Right lobe of liver (tissue), 6 donors: ENCODE measurements around the gene TAF8. TPM values are rescaled to one million over a fixed set of nuclear protein-coding genes. Genes with fewer than 3 reads are reported as not detected.
A peak's percentile ranks its signal among the peaks of the same experiment; 100 is the strongest.
"Not testable (repeated sequence)": the region's sequence is repeated elsewhere in the genome, so short reads cannot be mapped to it uniquely, and the experiment has no call there.

Source experiments
- ATAC-seq, 4 donors: fragments of 200-7000 bp; cut with Tn5 transposase; one replicate each; pipeline ENCODE4 v1.9.1; 2020; ENCODE audit warnings: mild to moderate bottlenecking in 4 of 4, moderate library complexity in 4 of 4
- DNase-seq, 3 donors: peaks; one replicate each; pipeline ENCODE4 v3.0.0-alpha.2; 2020
- H3K27ac ChIP-seq, 3 donors: fragments of 200-600 bp; one replicate each; pipeline ENCODE4 v1.8.0; 2022
- H3K27me3 ChIP-seq, 2 donors: fragments of 200-600 bp; one replicate each; pipeline ENCODE4 v1.8.0; 2022
- H3K36me3 ChIP-seq, 4 donors: fragments of 200-600 bp; sonication (generic) in 1 of 4; one replicate each; pipeline versions ENCODE4 v1.5.1 to v1.8.0; 2017 to 2022; ENCODE audit warnings: control low read depth in 1 of 4
- H3K4me1 ChIP-seq, 4 donors: fragments of 200-600 bp; sonication (generic) in 1 of 4; one replicate each; pipeline versions ENCODE4 v1.5.1 to v1.8.0; 2017 to 2022; ENCODE audit warnings: control low read depth in 1 of 4
- H3K4me3 ChIP-seq, 3 donors: fragments of 200-600 bp; one replicate each; pipeline ENCODE4 v1.8.0; 2022
- H3K9me3 ChIP-seq, 4 donors: fragments of 200-600 bp; sonication (generic) in 1 of 4; one replicate each; pipeline versions ENCODE4 v1.5.1 to v1.8.0; 2017 to 2022; ENCODE audit warnings: control low read depth in 1 of 4
- POLR2A ChIP-seq: fragments of 450-650 bp; IDR thresholded peaks from one replicate; pipeline ENCODE4 v1.6.1; 2017; ENCODE audit warnings: antibody characterized with exemption, mild to moderate bottlenecking
- WGBS: methylation state at CpG from one replicate; pipeline ENCODE4 v1.1.6; 2018; ENCODE audit warnings: low coverage, low lambda C conversion rate; ENCODE audit not compliant: insufficient coverage; ENCODE audit errors: missing lambda C conversion rate; 5-methylcytosine and 5-hydroxymethylcytosine counted together
- intact Hi-C, 2 donors: fragments of 100-400 bp; cut with DNase I; formaldehyde crosslinking; loops; one replicate each; pipeline versions ENCODE4 v1.11.2 to v1.14.1; 2022
- long read RNA-seq: library from polyadenylated mRNA; unstranded; transcript quantifications from one replicate; pipeline ENCODE4 v2.0.0, GENCODE V29; 2019
- total RNA-seq, 6 experiments: library from RNA; depleted of rRNA in 2 of 6; stranded (reverse); fragments of >200 nt in 2 of 6; fragmentation: NEBNext Ultra II Directional in 3 of 6; extraction: Animal tissue kit (Norgen Biotek cat#: 25700) in 3 of 6; gene quantifications; one replicate each; pipeline versions ENCODE4 v1.1.0 to v1.2.4, GENCODE V29; 2016 to 2023
- TF ChIP-seq, protein P1 (sequence below), 4 donors: fragments of 200-600 bp in 3 of 4; fragments of 450-650 bp in 1 of 4; IDR thresholded peaks; one replicate each; pipeline versions ENCODE4 v1.5.1 to v1.8.0; 2016 to 2022; ENCODE audit warnings: antibody characterized with exemption in 4 of 4, mild to moderate bottlenecking in 2 of 4
- donor health status: DM: no; HTN: yes; CAD: no.
- donor health status: DM: no; HTN: no; CAD: no.
- donor health status: DM: no; HTN: no; CAD: no.
- donor health status: DM: no; HTN: yes; CAD: no.
- donor health status: DM: no; HTN: yes; CAD: no.

TAF8 gene, protein sequence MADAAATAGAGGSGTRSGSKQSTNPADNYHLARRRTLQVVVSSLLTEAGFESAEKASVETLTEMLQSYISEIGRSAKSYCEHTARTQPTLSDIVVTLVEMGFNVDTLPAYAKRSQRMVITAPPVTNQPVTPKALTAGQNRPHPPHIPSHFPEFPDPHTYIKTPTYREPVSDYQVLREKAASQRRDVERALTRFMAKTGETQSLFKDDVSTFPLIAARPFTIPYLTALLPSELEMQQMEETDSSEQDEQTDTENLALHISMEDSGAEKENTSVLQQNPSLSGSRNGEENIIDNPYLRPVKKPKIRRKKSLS
- 10 to 100 TPM in 4 of 6 experiments, 1 to 10 TPM in 2; 6.7 to 14.7 (median 11.9) TPM for total RNA-seq
- long read RNA-seq: 0 reads

DNA sequence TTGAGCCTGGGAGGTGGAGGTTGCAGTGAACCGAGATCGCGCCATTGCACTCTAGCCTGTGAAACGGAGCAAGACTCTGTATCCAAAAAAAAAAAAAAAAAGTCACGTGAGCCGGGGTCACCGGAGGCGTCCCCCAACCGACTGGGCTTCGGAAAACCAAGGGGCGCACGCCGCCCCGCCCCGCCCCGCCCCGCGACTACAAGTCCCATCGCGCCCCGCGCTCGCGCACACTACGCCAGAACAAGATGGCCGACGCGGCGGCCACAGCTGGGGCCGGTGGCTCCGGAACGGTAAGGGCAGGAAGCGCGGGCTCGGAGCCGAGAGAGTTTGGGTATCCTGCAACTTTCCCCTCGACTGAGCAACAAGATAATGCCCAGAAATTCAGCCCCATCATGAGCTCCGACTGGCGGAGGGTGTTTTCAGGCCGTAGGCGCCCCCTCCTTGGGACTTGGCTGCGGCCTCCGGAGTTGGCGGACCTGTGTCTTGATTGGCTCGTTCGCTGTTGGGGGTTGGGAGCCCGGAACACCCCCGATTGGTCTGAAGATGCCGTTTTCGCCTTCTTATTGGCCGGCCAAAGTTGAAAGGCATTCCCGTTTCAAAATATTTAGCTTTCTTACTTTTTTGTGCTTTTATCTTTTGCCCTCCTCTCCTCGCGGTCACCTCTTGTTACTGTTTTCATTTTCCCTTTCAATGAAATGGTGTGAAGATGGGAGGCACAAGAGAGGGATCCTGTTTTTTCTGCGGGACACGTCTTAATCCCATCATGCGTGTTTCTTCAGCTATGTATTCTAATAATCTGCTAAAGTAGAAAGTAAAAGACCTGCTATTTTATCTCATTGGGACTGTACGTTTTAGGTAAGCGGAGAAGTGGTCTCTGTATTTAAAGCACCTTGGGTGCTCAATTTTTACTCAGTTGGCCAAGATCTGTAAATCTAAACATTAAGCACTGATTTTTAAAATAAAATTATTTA, at the start of gene TAF8:
TSS of gene TAF8 (plus strand) at position 228 of the 971 bp plus-strand sequence. CDS start at position 246, 18 bp downstream.
- Histone ChIP-seq H3K27ac (peak within 1 kb of the TSS; percentile 87 to 93 (median 87)), H3K36me3 (peaks cover 0 to 28% (median 12%) of the 10 kb centered on the region in 4 donors), H3K27me3 (no peaks in the 10 kb centered on the region), H3K4me1 (peaks cover 0 to 30% (median 5%) of the 10 kb centered on the region in 4 donors), H3K9me3 (no peaks in the 10 kb centered on the region), H3K4me3 (peak within 1 kb of the TSS; percentile 79 to 82 (median 82))
- under 1% methylated on average over 32 of the region's 59 CpGs for WGBS
- ATAC-seq: peak; percentile 77 to 87 (median 86)
- intact Hi-C loops: no loop called here
- TF ChIP-seq, protein P1, sequence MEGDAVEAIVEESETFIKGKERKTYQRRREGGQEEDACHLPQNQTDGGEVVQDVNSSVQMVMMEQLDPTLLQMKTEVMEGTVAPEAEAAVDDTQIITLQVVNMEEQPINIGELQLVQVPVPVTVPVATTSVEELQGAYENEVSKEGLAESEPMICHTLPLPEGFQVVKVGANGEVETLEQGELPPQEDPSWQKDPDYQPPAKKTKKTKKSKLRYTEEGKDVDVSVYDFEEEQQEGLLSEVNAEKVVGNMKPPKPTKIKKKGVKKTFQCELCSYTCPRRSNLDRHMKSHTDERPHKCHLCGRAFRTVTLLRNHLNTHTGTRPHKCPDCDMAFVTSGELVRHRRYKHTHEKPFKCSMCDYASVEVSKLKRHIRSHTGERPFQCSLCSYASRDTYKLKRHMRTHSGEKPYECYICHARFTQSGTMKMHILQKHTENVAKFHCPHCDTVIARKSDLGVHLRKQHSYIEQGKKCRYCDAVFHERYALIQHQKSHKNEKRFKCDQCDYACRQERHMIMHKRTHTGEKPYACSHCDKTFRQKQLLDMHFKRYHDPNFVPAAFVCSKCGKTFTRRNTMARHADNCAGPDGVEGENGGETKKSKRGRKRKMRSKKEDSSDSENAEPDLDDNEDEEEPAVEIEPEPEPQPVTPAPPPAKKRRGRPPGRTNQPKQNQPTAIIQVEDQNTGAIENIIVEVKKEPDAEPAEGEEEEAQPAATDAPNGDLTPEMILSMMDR (IDR thresholded peaks at IDR 0.05): peak in 1 of 4 donors; percentile 20
- peak; percentile 91 for TF ChIP-seq POLR2A
- peak; percentile 92 to 95 (median 95) for DNase-seq

DNA sequence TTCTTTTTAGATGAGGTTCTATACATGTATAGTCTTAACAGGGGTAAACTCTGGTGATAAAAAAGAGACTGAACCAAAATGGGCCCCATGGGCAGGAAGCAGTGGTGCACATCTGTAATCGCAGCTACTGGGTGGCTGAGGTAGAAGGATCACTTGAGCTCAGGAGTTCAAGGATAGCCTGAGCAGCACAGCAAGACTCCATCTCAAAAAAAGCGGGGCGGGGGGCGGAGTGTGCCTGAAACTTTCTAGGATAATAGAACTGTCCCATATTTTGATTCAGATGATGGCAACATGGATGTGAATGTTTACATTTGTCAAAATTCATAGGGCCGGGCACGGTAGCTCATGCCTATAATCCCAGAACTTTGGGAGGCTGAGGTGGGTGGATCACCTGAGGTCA, 48.8 kb upstream of the TAF8 start:
- Histone ChIP-seq H3K9me3 (no peaks in the 10 kb centered on the region), H3K4me1 (no peaks in the 10 kb centered on the region), H3K27me3 (no peaks in the 10 kb centered on the region), H3K36me3 (no peaks in the 10 kb centered on the region), H3K27ac (no peak overlapping the region), H3K4me3 (no peak overlapping the region)
- DNase-seq (no peak), ATAC-seq (no peak)
- intact Hi-C loops: no loop called here
- TF ChIP-seq, protein P1 (IDR thresholded peaks at IDR 0.05): no peak
- no peak for TF ChIP-seq POLR2A
- 91% methylated on average over 6 of the region's 6 CpGs for WGBS

DNA sequence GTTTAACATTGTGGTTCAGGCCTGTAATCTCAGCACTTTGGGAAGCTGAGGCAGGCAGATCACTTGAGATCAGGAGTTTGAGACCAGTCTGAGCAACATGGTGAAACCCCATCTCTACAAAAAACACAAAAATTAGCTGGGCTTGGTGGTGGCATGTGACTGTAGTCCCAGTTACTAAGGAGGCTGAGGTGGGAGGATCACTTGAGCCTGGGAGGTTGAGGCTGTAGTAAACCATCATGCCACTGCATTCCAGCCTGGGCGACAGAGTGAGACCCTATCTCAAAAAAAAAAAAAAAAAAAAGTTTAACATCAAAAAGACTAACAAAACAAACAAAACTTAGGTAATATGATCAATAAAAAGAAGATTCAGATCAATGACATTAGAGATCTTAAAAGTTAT, 46.7 kb upstream of the TAF8 start:
- intact Hi-C loops, H3K36me3 ChIP-seq, H3K4me1 ChIP-seq, DNase-seq, ATAC-seq, H3K27me3 ChIP-seq, H3K27ac ChIP-seq, H3K9me3 ChIP-seq, H3K4me3 ChIP-seq: not testable (repeated sequence)
- WGBS: no CpG with 5 or more reads among the region's 1 CpG

DNA sequence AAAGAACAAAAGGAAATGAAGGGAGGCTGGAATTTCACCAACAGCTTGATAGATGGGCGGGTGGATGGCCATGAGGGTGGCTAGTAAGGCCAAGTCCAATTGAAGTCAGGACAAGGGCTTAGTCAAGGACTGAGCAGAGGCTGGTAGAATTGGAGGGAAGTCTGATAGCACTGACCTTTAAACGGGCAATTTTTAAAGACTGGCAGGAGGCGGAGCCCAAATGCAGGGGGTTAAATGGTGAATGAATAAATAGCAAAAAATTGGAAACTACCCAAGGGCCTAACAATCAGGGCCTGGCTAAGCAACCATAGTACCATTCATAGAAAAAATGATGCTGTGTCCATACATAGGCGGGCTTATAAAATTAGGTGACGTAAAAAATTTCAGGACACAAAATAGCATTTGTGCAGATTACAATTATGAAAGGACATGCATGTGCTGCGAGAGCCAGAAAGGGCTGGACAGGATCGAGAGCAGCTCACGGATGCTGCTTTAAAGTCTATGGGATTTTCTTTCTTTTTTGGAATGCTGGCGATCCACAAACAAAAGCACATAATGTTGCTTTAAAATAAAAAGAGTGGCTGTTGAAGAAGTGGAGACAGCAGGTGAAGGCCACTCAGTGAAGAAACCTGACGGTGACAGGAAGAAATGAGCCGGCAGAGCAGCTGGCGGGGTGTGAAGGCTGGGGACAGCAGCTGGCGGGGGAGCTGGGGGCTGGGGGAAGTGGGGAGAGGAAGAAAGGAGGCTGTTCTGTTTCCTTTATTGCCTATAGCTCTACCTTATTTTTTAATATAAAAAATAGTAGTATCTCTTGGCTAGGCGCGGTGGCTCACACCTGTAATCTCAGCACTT, 42.8 kb upstream of the TAF8 start:
- Histone ChIP-seq H3K4me3 (no peak overlapping the region), H3K9me3 (no peaks in the 10 kb centered on the region), H3K4me1 (no peaks in the 10 kb centered on the region), H3K27me3 (no peaks in the 10 kb centered on the region), H3K27ac (no peak overlapping the region), H3K36me3 (no peaks in the 10 kb centered on the region)
- intact Hi-C loops: no loop called here
- 68% methylated on average over 15 of the region's 15 CpGs for WGBS
- ATAC-seq: no peak
- no peak for DNase-seq
- TF ChIP-seq POLR2A: no peak
- TF ChIP-seq, protein P1 (IDR thresholded peaks at IDR 0.05): no peak

DNA sequence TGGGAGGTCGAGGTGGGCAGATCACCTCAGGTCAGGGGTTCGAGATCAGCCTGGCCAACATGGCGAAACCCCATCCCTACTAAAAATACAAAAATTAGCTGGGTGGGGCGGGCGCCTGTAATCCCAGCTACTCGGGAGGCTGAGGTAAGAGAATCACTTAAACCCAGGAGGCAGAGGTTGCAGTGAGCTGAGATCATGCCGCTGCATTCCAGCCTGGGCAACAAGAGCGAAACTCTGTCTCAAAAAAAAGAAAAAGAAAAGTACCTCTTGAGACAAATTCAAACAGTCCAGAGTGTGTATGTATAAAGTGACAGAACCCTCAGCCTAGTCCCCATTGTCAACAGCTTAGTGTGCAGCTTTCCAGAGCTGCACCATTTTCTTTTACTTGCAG, 42.2 kb upstream of the TAF8 start:
- ATAC-seq, H3K4me1 ChIP-seq: not testable (repeated sequence)

More for the DNA sequence above, 42.2 kb upstream of the TAF8 start:
- 89% methylated on average over 5 of the region's 8 CpGs for WGBS
- DNase-seq, H3K9me3 ChIP-seq, H3K27me3 ChIP-seq, H3K4me3 ChIP-seq, intact Hi-C loops, H3K27ac ChIP-seq, H3K36me3 ChIP-seq: not testable (repeated sequence)
